Measurements from ENCODE around the gene DUSP1.
"Not testable (repeated sequence)": the region's sequence is repeated elsewhere in the genome, so short reads cannot be mapped to it uniquely, and the experiment has no call there.

The DUSP1 gene

DNA sequence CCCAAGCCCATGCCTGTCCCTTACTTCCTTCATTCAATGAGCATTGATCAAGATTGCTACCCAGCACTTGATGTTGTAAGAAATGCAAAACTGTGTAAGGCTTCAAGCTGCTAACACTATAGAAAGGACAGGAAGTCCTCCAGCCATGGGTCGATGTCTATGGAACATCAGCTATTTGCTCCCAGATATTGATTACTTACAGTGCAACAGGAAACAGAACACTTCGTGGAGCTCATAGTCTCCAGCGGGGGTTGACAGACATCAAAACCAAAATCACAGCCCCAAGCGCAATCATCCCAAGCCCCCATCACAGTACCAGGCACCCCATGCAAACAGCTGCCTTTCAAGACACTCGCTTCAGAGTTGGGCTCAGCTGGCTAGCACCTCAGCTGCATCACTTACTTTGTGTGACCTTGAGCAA lies 26.8 kb upstream of the DUSP1 start:
- DNase-seq (ENCODE audit: low read depth): no peak

- DNase-seq (ENCODE audit: low read depth): no peak
Observed at GRCh38 chr5:172796306-172796705, 25.3 kb upstream of the DUSP1 start.

DNA sequence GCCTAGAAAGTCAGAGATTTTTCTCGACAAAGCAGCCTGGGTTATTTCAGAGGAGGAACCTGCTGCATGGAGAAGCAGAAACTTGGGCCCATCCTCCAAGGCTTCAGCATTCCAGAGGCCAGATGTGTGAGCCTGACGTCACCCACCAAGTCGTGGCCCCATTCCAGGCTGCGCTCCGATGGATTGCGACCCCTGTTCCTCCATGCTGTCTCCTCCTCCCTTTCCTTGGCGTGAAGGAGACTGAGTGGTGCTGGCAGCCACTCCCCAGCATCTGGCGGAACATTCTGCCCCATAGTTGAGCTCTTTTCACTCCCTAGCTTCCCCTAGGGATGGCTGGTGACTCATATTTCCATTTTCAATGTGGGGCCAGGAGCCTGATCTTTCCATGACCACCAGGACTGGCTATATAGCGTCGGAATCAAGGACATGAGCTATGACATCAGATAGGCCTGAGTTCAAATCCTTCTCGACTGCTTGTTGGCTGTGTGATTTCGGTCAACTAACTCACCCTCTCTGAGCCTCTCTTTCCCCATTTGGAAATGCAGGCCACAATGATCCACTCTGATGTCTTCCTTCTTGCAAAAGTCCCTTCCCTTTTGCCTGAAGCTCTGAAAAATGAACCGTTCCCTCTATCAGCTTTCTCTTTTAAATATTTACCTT lies 24.5 kb upstream of the DUSP1 start:
- no peak for DNase-seq (ENCODE audit: low read depth)

DNA sequence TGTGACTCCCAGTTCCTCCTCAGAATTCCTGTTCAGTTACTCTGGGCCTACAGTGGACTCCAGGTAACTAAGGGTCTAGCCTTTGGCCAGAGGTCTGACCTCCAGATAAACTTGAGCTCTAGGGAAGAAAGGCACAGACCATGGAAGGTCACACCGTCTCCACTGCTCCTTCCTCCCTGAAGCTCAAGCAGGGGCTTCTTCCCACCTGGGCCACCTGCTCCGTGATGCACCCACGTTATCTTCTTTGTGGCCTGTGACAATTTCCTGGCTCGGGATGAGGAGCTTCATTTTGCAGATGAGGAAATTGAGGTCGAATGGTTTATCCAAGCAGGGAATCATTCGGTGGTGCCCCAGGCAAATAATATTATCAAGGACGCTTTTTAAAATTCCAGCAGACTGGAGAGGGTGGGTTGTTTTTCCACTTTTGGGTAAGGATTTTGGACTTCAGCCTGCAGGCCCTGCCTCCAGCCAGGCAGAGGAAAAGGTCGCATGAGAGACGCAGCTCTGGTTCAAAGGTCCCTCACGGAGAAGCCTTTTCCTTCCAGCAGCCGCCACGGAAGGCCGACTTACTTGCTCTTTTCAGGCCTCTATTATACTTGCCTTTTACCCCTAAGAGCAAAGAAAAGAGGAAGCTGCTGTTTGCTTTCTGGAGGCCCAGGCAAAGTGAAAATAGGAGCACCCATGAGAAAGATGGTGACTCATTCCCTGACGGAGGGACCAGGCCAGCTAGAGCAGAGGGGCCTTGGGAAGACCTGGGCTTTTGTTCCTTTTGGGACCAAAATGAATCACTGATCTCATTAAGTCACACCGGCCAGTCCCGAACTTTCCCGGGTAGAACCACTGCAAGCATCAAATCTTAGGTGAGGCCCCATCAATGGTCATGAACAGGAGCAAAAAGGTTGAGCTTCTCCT lies 22.8 kb upstream of the DUSP1 start:
- DNase-seq (ENCODE audit: low read depth): no peak

DNA sequence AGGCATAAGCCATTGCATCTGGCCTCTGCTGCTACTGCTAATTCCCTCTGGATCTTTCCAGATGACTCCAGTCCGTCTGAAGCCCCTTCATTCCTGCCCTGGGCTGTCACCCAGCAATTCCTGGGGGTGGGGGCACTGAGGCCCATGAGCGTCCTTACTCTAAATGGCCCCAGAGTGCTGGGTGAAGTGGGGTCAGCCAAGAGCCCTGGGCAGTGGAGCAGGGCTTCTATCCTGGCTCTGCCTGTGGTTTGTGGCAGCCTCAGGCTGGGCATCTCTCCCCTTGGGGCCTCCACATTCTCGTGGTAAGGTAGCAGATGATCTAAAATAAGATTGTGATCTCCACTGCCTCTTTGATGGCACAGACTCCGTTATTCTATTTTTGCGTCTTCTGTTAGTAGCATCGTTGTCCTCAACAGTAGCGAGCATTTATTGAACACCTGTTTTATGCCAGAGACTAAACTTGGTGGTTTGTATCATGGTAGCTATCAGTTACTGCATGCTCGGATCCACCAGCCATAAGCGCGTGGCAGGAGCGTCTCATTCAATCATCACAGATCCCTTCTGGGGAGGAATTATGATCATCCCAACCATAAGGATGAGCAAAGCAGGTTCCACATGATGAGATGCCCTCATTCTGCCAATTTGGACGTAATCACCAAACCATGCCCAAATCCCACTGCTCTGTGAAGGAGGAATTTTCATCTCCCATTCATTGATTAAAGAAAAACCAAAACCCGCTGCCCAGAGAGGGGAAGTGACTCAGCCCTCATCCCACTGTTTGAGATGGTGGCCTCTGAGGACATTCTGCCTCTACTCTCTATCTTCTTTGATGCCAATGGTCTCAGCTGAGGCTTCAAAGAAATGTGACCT lies 21.9 kb upstream of the DUSP1 start:
- no peak for DNase-seq (ENCODE audit: low read depth)

DNA sequence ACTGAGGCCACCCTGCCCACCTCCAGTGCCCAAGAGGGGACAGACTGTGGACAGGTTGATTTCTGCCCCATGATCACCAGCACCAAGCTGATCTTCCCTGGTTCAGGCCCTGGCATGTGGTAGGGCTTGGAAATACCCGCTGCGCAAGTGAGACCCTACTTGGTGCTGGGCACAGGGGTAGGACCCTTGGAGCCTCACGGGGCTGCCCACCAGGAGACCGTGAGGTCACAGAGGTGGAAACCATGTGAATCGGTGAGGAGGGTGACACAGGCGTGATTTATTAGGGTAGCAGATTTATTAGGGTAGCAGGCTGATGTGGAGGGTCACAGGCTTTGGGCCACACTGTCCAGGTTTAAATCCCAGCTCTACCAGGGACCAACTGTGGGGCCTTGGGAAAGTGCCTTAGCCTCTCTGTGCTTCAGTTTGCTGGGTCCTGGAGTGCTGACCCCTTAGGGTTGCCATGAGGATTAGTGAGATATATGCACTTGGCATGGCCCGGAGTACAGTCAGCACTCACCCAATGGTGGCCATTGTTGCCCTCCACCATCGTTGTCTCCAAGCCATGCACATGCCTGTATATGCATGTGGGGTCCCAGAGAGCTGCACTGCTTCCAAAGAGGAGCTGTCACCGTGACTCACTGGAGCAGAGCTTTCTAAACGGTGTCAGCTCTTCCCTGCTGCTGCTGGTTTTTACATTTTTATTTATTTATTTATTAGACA lies 20.9 kb upstream of the DUSP1 start:
- no peak for DNase-seq (ENCODE audit: low read depth)

- no peak for DNase-seq (ENCODE audit: low read depth)
Observed at GRCh38 chr5:172791286-172791685, 20.3 kb upstream of the DUSP1 start.

- DNase-seq (ENCODE audit: low read depth): no peak
Observed at GRCh38 chr5:172790496-172790889, 19.5 kb upstream of the DUSP1 start.

- DNase-seq (ENCODE audit: low read depth): no peak
Observed at GRCh38 chr5:172789687-172790495, 18.9 kb upstream of the DUSP1 start.

DNA sequence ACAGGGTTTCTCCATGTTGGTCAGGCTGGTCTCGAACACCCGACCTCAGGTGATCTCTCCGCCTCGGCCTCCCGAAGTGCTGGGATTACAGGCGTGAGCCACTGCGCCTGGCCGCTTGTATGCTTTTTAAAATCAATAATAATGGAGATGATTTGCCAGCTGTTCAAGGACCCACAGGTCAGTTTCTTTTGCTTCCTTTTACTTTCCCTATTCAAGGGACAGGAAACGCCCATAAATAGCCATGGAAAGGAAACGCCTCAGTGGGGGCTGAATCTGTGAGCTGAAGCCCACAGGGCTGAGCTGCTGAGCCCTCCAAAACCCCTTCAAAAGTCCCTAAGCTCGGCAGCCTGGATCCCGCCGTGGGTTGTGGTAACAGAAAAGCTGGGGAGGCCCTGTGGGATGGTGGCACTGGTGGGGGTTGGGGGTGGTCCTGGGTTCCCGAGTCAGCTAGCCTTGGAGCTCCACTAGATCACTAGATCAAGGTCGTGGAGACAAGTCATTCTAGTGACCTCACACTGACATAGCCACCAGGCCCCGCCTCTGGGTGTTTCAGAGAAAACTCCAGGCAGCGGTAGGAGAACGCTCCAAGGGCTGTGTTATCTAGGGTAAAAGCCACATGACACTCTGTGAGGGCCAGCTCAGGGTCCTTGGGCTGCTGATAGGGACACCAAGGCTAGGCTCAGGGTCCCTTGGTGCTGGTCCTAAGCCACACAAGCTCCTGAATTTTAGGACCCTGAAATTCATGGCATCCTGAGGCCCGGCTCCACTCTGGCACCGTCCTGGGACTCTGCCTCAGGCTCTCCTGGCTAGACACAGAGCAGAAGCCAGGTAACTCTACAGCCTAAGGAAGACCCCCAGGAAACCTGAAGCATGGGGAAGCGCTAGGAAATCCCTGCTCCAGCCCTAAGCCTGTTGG lies 18.0 kb upstream of the DUSP1 start:
- DNase-seq (ENCODE audit: low read depth): no peak

DNA sequence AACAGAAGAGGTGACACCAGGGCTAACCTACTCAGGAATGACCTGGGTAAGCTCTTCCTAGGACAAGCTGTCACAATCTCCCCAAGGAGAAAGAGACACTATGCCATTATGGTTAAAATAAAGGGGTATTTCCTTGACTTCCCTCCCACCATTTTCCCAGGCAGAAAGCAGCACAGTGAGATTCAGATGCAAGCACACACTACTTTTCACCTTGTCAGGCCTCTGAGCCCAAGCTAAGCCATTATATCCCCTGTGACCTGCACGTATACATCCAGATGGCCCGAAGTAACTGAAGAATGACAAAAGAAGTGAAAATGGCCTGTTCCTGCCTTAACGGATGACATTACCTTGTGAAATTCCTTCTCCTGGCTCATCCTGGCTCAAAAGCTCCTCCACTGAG lies 16.5 kb upstream of the DUSP1 start:
- DNase-seq (ENCODE audit: low read depth): not testable (repeated sequence)

GRCh38 chr5:172786736-172787462 lies 15.9 kb upstream of the DUSP1 start:
- DNase-seq (ENCODE audit: low read depth): no peak

- DNase-seq (ENCODE audit: low read depth): no peak
Observed at GRCh38 chr5:172785429-172786088, 14.6 kb upstream of the DUSP1 start.

DNA sequence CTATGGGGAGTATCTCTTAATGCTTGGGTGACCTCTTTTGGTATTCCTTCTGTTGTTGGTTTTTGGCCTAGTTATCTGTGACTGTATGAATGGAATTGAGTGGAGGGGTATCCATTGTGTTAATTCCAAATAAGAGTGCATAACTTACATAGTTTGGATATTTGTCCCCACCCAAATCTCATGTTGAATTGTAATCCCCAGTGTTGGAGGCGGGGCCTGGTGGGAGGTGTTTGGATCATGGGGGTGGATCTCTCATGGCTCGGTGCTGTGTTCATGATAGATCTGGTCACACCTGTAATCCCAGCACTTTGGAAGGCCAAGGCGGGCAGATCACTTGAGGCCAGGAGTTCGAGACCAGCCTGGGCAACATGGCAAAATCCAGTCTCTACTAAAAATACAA lies 13.2 kb upstream of the DUSP1 start:
- not testable (repeated sequence) for DNase-seq (ENCODE audit: low read depth)

DNA sequence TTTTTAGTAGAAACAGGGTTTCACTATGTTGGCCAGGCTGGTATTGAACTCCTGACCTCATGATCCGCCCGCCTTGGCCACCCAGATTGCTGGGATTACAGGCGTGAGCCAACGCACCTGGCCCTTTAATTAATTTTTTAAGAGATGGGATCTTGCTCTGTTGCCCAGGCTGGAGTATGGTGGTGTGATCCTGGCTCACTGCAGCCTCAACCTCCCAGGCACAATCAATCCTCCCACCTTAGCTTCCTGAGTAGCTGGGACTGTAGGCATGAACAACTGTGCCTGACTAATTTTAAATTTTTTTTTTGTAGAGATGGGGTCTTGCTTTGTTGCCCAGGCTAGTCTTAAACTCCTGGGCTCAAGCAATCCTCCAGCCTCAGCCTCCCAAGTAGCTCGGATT lies 12.3 kb upstream of the DUSP1 start:
- not testable (repeated sequence) for DNase-seq (ENCODE audit: low read depth)

GRCh38 chr5:172782169-172783039 lies 11.4 kb upstream of the DUSP1 start:
- DNase-seq (ENCODE audit: low read depth): no peak

DNA sequence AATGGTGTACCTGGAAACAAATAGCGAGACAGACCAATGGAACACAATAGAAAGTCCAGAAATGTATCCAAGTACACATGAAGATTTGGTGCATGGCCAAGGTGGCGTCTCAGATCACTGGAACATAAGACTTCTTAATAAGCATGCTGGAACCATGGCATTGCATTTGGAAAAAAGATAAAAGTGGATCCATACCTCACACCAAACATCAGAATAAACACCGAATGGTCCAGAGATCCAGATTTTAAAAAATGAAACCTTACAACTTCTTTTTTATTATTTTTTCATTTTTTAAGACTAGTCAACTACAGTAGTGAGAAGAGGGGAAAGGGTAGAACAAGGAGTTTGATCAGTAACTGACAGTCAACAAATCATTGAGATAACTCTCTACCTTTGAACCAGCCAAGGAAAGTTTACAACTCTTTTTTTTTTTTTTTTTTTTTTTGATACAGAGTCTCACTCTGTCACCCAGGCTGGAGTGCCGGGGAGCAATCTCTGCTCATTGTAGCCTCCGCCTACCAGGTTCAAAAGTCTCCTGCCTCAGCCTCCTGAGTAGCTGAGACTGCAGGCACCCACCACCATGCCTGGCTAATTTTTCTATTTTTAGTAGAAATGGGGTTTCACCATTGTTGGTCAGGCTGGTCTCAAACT lies 8.8 kb upstream of the DUSP1 start:
- no peak for DNase-seq (ENCODE audit: low read depth)

Measured in stimulated activated CD4-positive, alpha-beta T cell treated with anti-CD3 and anti-CD28 coated beads, Interleukin-2, amount 100 ng/mL, for 4 hours (primary cell).